Activated B cell treated with CpG ODN at 0.5 μM for 24 hours (primary cell): Measurements from ENCODE around the gene HS3ST2. TPM values are rescaled to one million over a fixed set of nuclear protein-coding genes. Genes with fewer than 3 reads are reported as not detected.

ENCODE experiments used
- ATAC-seq: fragments of 200-7000 bp; cut with Tn5 transposase; one replicate; pipeline ENCODE4 v1.10.0; 2021; ENCODE audit warnings: low read depth, mild to moderate bottlenecking, moderate library complexity
- CTCF ChIA-PET: fragments of 350-600 bp; sonication (Branson Sonifier 250); formaldehyde crosslinking; loops from one replicate; lab custom pipeline; 2021; ENCODE audit warnings: antibody characterized with exemption; lab: Charles Lee
- POLR2A ChIA-PET: fragments of 350-600 bp; sonication (Branson Sonifier 250); formaldehyde crosslinking; loops from one replicate; lab custom pipeline; 2021; ENCODE audit warnings: antibody characterized with exemption; lab: Charles Lee
- DNase-seq: peaks from one replicate; pipeline ENCODE4 v3.0.0; 2022
- H3K27ac Mint-ChIP-seq: one replicate; pipeline ENCODE4 v1.8.0; 2020; ENCODE audit warnings: mixed read lengths
- H3K27me3 Mint-ChIP-seq: one replicate; pipeline ENCODE4 v1.8.0; 2021; ENCODE audit warnings: mixed read lengths
- H3K36me3 Mint-ChIP-seq: one replicate; pipeline ENCODE4 v1.8.0; 2021; ENCODE audit warnings: low read depth, mixed read lengths
- H3K4me1 Mint-ChIP-seq: one replicate; pipeline ENCODE4 v1.8.0; 2021; ENCODE audit warnings: mixed read lengths
- H3K4me3 Mint-ChIP-seq: one replicate; pipeline ENCODE4 v1.8.0; 2020; ENCODE audit warnings: mild to moderate bottlenecking, mixed read lengths
- H3K9me3 Mint-ChIP-seq: one replicate; pipeline ENCODE4 v1.8.0; 2020; ENCODE audit warnings: mixed read lengths
- CTCF ChIP-seq: fragments of 200-600 bp; IDR thresholded peaks from one replicate; pipeline ENCODE4 v1.8.0; 2022; ENCODE audit warnings: antibody characterized with exemption, mild to moderate bottlenecking
- intact Hi-C: fragments of 100-400 bp; cut with micrococcal nuclease; formaldehyde crosslinking; loops from one replicate; pipeline ENCODE4 v1.15.1; 2024
- total RNA-seq: library from RNA; stranded (reverse); gene quantifications from 2 replicates; pipeline ENCODE4 v1.2.3, GENCODE V29; 2022

HS3ST2 gene
- total RNA-seq, 1 donor from 2014 or later: not detected

DNA sequence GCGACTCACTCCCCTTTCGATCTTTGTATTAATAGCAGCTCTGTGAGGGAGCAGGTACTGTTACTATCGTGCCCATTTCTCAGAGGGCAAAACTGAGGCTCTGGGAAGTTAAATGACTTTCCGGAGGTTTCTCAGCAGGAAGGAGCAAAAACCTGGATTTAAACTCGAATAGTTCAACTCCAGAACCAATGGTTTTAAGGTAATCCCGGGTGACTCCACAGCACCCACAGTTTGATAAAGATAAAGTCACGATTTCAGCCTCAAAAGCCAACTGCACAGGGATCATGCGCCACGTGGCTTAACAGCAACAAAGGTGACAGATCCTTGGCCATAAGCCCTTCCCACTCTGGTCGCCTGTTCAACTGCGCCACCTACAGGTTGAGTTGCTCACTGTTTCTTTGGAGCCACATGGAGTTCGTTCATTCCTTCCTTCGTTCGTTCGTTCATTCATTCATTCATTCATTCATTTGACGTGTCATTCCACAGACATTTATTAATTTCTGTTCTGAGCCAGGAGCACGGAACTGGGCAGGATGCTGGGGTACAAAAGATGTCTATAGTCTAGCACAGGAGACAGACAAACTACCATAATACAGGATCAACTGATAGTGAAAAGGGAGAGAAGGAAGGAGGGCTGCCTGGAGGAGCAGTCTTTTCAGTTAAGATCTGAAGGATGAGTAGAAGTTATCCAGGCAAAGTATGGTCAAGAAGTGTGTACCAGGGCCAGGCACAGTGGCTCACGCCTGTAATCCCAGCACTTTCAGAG is 134.8 kb downstream of the HS3ST2 start:
- DNase-seq (peak; percentile 26), ATAC-seq (peak; percentile 73)
- H3K4me3 Mint-ChIP-seq: peak overlapping the region; percentile 46
- H3K27ac Mint-ChIP-seq: no peak overlapping the region
- intact Hi-C loops: loop anchor here (1.0 to 2.0 kb wide), 3 partner anchors 1240 to 1394 kb away; no protein-coding TSS in a partner anchor
- no peaks in the 10 kb centered on the region for H3K9me3 Mint-ChIP-seq
- POLR2A ChIA-PET: no interaction called here
- H3K27me3 Mint-ChIP-seq: peaks cover 26% of the 10 kb centered on the region
- CTCF ChIA-PET: no interaction called here
- TF ChIP-seq CTCF: no peak
- peaks cover 11% of the 10 kb centered on the region for H3K4me1 Mint-ChIP-seq
- no peaks in the 10 kb centered on the region for H3K36me3 Mint-ChIP-seq

- H3K9me3 Mint-ChIP-seq: no peaks in the 10 kb centered on the region
- TF ChIP-seq CTCF: no peak
- H3K4me1 Mint-ChIP-seq: no peaks in the 10 kb centered on the region
- H3K27ac Mint-ChIP-seq: no peak overlapping the region
- no peak overlapping the region for H3K4me3 Mint-ChIP-seq
- ATAC-seq (no peak), DNase-seq (no peak)
- CTCF ChIA-PET: interaction anchor here (0.6 kb wide), 1 partner anchor 20 kb away, joined by 5 read pairs; no protein-coding TSS in a partner anchor
- POLR2A ChIA-PET: no interaction called here
- H3K36me3 Mint-ChIP-seq: no peaks in the 10 kb centered on the region
- intact Hi-C loops: no loop called here
- peaks cover 22% of the 10 kb centered on the region for H3K27me3 Mint-ChIP-seq
Measured at GRCh38 chr16:22955461-22956070, 141.6 kb downstream of the HS3ST2 start.

DNA sequence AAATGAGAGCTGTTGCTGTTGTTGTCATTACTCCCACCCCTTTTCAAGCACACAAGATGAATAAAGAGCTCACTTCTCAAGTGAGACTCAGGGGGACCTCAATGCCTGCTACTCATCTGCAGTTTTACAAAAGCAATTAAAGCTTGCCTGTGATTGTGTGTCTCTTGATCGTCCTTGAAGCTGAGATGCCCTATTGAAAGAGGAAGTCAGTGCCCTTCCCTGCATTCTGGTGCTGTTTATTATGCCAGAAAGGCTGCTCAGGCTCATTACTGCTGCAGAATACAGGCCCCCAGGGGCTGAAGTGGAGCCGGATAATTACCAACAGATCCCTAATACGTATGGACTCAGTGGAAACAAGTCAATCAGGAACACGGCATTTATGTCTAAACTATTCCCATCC is 147.2 kb downstream of the HS3ST2 start:
- H3K36me3 Mint-ChIP-seq: no peaks in the 10 kb centered on the region
- intact Hi-C loops: no loop called here
- ChIA-PET CTCF (no interaction called here), POLR2A (no interaction called here)
- no peaks in the 10 kb centered on the region for H3K4me1 Mint-ChIP-seq
- ATAC-seq (no peak), DNase-seq (no peak)
- H3K9me3 Mint-ChIP-seq: peaks cover 2% of the 10 kb centered on the region
- no peak for TF ChIP-seq CTCF
- no peak overlapping the region for H3K27ac Mint-ChIP-seq
- H3K27me3 Mint-ChIP-seq: peaks cover 42% of the 10 kb centered on the region
- H3K4me3 Mint-ChIP-seq: no peak overlapping the region

- Mint-ChIP-seq H3K27me3 (peaks cover 43% of the 10 kb centered on the region), H3K4me1 (no peaks in the 10 kb centered on the region), H3K27ac (no peak overlapping the region), H3K36me3 (no peaks in the 10 kb centered on the region), H3K9me3 (peaks cover 2% of the 10 kb centered on the region), H3K4me3 (no peak overlapping the region)
- ChIA-PET CTCF (no interaction called here), POLR2A (no interaction called here)
- DNase-seq: no peak
- intact Hi-C loops: no loop called here
- ATAC-seq: no peak
- no peak for TF ChIP-seq CTCF
Measured at GRCh38 chr16:22962905-22963304, 148.9 kb downstream of the HS3ST2 start.
